GM18867 (cell line): ENCODE data around the gene KRTAP16-1.

ENCODE experiments used
- ATAC-seq: cut with Tn5 transposase; IDR thresholded peaks from one replicate; pipeline ENCODE4 v1.9.1; 2021; ENCODE audit warnings: mild to moderate bottlenecking, moderate library complexity; ENCODE audit not compliant: unreplicated experiment

Gene KRTAP16-1

DNA sequence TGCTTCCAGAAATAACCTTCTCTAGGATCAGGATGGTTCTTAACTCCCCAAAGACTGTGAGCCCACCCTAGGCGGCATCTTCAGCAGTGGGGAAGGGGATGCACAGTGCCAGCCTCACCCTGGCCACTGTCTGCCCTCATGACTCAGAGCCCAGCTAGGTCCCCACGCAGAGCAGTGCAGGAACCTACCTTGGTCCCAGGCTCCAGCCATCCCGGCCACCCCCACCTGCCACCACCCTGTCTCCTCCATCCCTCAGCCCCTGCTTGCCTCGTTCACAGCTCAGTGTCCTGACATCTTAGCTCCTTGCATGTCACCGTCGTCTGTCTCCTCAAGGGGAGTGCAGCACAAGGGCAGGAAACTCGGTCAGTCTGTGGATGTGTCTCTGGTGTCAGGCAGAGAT is 22.5 kb upstream of the KRTAP16-1 start:
- no peak for ATAC-seq

DNA sequence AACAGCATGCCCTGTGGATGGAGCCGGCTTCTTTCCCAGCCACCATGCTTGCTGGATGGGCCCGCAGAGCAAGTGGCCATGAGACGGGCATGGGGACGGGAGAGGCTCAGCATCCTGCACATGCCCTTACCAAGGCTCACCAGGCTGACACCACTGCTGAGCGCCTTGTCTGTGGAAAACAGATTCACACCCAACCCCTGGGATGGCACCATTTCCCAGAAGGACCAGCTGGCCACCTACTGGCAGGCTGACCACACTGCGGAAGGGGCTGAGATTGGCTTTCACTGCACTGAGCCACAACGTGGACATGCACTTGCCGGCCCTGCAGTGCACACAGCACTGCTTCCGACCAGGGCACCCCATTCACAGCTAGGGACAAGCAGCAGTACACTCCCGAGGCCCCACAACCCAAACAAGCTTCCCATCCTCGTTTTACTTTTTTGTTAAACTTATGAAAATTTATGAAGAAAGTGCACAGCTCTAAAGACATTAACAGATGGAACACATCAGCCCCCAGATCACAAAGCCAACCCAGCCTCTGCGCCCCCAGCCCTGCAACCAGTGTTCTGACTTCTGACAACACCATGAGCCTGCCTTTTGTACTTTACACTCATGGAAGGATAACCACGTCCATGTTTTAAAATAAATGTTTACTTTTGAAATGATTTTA is 20.3 kb upstream of the KRTAP16-1 start:
- ATAC-seq = no peak

DNA sequence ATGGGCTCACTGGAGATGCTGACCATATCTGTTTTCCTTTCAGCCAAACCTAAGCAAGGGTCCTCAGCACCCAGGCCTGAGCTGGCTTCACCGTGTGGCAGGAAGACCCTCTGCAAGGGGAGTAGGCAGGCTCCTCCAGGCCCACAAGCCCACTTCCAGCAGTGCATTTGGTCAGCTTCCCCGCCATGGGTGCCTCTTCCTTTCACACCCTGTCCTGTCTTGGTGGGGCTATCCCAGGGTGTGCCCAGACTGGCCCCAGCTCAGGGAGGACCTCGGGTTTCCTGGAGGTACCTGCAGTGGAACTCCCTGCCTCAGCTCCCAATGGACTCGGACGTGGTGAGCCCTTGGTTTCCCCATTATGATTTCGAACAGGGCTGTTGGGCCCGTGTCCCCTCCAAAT is 19.1 kb upstream of the KRTAP16-1 start:
- no peak for ATAC-seq

DNA sequence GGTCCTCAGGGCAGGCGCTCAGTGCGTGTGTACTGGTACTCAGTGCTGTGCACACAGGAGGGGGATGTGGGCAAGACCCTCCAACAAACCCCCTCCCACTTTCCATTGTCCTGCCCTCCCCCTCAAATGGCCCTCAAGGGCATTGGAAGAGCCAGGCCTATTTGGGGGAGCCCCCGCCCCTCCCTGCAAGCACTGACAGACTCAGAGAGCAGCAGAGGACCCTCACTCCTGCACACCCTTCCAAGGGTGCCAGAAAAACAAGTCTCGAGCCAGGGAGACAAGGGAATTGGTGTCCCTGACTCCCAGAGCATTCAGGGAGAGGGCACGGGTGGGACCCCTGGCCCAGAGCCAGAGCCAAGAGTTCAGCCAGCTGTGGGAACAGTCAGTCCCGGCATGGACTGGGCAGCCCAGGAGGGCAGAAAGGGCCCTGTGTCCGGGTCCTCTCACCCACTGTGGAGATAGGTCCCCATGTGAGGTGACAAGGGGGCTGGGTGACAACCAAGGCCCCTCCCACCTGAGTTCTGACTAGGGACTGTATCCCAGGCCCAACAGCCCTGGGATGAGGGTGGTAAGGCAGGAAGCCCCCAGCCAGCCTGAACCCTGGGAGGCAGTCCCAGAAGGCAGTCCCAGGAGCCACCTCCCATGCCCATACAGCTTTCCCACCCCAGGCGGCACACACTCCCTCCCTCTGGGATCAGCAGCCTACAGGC is 18.5 kb upstream of the KRTAP16-1 start:
- no peak for ATAC-seq

DNA sequence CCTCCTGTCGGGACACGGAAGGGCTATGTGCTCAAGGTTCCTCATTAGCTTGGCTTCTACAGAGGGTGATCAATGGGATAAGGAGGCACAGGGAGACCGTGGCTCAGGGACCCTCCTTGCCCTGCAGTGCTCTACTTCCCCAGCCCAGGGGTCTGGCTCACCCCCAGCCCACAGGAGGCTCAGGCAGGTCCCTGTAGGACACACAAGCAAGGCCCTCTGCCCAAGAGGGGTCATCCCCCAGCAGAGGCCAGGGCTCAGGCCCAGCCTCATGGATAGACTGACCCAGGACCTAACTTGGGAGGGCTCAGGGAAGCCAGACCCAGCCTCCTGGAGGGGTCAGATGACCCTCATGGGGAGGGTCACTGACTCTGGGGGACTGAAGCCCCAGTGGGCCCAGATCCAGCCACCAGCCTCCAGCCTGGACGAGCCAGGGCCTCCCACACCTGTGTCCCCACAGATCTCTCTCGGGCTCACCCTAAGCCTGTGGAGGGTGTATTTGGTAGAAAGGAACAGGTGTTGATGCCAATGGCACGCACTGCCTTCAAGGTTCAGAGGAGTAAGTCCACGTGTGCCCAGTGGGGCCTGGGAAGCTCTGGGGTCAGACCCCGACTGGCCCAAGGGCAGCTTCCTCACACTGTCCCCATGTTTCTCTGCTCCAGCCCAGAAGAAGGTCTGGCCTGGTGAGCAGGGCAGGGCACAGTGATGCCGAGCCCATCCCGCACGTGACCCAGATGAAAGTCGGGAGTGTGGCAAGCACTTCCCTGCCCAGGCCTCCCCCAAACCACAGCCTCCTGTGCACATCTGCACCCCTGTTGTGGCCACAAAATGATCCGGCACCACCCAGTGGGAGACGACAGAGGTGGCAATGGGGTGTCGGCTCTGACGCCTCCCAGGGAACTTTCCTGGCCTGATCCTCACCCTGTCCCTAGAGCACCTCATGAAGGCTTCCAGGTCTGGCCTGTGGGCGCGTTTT is 17.4 kb upstream of the KRTAP16-1 start:
- no peak for ATAC-seq

DNA sequence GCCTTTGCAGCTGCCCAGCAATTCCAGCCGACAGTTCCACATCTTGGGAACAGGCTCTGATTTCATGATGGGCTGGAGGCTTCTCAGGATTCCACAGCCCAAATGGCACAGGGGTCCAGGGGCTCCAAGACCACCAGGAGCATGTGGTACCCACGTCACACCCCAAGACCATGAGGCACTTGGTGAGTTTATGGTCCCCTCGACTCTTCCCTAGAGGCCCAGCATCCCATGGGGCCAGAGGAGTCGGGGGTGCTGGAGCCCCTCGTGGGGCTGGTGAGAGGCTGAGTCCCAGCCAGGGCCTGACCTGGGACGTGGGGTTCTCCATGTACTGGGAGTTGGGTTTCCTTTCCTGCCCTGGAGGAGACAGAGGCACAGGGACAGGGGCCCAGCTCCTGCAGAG is 16.5 kb upstream of the KRTAP16-1 start:
- ATAC-seq = no peak

DNA sequence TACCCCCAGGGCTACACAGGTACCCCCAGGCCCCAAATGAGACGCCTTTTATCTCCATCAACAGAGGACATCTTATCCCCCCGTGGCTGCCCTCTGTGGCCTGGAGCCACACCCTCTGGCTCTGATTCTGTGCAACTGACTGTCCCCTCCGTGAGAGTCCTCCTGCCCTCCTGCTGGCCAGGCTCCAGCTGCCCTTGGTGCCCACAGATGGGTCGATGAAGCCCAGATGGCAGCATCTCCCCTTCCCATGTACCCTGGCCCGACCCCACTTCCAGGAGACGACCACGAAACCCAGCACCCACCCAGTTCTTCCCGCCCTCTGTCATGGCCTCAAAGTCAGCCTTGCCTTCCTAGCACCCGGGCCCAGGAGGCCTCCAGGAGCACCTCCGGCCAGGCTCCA is 16.0 kb upstream of the KRTAP16-1 start:
- ATAC-seq = no peak

DNA sequence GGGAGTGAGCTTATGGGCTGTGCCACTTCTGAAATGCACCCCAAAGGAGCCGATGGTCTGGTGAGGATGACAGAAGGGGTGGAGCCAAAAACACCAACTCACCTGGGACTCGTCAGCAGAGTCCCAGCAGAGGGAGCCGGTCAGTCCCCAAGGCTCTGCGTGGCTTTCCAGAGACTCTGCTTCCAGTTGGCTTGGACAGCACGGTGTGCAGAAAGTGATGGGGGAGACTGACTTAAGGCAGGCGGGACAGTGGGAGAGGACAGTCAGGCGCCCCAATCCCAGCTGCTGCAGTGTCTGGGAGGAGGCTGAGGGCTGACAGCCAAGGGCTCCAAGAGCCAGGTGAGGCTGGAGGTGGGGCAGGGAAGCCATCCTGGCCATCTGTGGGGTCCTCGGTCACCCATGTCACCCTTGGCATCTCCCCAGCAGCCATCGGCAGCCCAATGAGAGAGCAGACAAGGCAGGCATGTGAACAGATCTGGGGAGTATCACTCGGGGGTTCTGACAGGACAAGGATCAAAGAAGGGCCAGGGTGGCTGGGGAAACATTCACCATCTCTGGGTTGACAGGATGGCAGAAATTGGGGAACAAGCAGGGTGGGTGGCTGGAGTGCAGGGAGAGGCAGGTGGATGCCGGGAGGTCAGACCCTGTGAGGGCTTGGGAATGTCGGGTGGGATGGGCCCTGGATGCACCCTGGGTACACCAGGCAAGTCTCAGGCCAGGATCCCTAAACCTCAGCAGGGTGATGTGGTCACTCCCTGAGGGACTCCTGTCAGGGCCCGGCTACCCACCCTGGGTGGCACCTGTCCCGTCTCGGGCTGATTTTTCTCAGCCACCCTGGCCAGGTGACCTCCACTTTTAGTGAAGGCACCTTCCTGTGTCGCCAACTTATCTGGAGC is 15.3 kb upstream of the KRTAP16-1 start:
- no peak for ATAC-seq

DNA sequence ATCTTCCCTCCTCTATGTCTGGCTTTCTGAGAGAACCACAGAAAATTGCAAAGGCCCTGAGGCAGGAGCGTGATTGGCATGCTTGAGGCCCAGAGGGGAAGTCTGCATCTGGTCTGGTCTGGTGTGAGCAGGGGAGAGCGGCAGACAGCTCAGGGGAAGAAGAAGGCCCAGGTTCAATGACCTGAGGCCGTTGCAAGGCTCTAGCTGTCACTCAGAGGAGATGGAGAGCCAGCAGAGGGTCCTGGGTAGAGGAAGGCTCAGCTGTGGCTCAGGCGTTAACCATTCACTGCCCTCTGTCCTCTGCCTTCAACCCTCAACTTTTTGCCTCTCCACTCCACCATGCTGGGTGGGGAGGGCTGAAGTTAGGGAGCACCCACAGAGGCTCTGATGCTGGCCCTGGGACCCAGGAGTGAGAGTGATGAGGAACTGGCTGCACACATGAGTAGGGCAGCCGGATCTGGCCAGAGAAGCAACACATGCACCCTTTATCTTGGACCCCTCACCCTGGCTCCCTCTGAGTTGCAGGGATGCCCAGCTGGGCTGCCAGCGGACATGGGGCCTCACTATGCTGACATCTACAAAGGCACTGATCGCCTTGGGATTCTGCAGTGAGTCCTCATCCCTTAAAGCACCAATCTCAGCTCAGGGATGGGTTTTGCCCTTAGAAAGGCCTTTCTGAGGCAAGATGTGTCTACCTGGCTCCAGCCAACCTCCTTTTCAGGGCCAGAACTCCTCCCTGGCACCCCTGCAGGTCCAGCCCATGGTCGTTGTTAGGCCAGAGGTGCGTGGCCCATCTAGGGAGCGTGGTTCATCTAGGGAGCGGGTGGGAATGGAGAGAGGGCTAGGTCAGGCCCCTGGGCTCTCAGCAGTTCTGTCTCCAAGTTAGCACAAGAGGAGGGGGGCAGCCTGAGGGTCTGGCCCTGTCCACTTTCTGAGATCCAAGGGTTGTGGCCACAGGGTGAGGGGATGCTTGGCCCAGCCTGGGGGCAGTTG is 14.1 kb upstream of the KRTAP16-1 start:
- ATAC-seq = no peak

DNA sequence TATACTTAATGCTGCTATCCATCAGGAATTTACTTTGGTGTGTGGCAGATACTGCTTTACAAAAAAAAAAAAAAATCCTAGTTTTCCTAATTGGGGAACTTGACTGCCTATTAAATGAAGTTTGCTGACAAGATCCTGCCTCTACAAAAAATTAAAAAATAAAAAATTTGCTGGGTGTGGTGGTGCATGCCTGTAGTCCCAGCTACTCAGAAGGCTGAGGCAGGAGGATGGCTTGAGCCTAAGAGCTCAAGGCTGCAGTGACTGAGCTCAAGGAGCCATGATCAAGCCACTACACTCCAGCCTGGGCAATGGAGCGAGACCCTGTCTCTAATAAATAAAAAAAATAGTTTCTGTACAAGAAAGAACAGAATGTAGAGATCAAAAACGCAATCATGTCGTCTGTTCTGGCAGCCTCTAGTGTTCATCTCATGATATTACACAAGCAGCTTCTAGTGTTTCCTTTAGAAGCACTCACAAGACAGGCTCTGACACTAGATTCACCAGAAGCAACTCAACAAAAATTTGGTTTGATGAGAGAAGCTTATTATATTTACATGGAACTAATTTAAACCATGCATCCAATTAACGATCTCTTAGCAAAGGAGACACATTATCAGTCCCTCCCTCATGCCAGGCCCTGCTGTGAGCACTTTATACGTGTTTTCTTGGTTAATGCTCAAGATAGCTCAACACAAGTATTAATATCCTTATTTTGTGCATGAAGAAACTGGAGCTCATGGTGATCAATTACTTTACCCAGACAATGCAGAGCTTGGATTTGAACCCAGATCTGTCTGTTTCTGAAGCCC is 13.2 kb upstream of the KRTAP16-1 start:
- no peak for ATAC-seq

DNA sequence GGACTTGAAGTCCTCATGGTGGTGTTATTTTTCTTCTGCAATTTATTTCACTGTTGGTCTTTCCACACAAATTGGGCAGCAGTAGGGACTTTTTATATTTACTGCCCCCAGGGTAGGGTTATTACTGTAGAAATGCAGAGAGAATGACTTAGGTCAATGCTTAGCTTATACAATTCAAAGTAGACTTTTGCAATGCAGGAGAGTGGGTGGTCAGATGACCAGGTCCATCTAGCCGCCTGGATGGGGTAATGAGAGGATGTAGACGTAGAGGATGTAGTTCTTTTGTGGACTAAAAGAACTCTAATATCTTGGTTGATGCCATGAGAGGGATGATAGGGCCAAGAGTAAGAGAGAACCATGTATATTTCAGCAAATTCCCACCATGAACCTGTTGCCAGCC is 9.1 kb upstream of the KRTAP16-1 start:
- ATAC-seq = no peak

DNA sequence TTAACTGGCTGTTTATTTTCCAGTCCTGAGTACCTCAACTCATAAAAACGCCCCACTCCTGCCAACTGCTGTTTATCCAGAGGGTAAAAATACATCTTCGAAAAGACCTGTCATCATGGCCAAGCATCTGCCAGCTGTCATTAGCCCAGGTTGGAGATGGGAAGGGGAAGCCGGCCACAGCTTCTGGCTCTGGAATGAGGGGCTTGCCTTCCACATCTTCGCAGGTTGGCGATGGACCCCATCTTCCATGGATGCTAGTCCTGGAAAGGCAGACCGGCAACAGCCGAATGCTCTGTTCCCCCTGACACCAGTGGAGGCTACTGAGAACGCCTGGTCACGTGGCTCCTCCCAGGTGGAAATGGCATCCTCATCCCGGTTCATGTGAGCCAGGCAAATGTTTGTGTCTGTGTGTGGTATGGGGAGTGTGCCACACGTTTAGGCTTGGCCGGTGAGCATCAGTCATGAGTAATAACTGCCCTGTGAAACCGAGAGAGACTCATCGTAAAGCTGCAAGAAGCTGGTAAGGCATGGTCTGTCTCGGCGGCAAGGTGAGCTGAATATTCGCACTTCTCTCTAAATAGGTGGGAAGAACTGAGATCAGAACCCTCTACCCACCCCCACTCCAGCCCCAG is 6.8 kb upstream of the KRTAP16-1 start:
- no peak for ATAC-seq

DNA sequence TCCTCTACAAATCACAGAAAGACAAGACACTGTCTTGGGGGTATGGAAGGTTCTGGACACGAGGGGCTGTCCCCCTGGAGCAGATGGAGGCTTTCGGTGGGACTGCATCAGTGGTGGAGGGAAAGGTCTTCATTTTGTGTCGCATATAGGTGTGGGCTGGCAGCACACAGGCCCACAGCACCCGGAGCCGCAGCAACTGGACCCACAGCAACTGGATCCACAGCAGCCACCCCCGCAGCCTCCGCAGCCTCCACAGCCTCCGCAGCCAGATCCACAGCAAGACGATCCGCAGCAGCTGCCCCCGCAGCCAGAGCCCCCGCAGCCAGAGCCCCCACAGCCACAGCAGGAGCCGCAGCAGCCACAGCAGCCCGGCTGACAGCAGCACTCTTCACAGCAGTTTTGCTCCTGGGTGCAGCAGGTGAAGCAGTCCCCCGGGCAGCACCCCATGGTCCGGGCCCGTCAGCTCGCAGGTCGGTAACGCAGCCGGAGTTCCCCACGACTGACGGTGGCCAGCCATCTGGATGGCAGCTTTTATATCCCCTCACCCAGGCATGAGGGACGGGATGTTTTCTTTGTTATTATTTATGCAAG is 6.2 kb upstream of the KRTAP16-1 start, which contains the start of gene KRTAP17-1:
Gene KRTAP17-1, minus strand, starts transcription at position 507 of the 591 bp plus-strand sequence. Its CDS starts 60 bp downstream, at position 447.
- no peak for ATAC-seq

DNA sequence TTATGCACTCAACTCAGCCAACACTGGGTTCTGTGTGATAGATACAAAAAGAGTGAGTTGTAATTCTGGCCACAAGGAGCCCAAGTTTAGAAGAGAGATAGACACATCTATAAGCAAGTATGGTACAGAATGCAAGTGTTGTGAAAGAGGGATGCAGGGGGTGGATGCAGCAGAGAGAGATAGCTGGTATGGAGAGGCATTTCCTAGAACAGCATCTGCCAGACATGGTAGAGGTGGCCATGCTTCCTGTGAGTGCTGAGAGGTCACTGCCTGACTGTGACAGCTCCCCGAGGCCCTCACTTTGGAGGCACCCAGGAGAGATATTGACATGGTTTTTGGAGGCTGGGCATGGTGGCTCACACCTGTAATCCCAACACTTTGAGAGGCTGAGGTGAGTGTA is 2.0 kb upstream of the KRTAP16-1 start:
- ATAC-seq = no peak

DNA sequence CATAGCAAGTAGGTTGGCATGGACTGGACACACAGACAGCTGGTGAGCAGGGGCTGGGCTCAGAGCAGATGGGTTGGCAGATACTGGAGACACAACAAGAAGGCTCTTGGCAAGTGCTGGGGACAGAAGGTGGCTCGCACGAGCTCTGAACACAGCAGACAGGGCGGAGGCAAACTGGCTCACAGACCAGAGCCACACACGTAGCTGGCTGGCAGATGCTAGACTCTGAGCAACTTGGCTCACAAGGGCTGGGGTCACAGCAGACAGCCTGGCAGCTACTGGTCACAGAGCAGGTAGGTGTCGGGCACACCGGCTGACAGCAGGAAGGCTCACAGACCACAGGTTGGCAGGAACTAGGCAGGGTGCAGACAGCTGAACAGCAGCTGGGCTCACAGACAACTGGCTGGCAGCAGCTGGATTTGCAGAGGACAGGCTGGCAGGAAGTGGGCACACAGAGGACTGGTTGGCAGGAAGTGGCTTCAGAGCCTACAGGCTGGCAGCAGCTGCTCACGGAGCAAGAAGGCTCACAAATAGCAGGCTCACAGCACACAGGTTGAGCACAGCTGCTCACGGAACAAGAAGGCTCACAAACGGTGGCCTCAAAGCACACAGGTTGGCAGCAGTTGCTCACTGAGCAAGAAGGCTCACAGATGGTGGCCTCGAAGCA is 725 bp downstream of the KRTAP16-1 start:
- ATAC-seq = peak; percentile 65

DNA sequence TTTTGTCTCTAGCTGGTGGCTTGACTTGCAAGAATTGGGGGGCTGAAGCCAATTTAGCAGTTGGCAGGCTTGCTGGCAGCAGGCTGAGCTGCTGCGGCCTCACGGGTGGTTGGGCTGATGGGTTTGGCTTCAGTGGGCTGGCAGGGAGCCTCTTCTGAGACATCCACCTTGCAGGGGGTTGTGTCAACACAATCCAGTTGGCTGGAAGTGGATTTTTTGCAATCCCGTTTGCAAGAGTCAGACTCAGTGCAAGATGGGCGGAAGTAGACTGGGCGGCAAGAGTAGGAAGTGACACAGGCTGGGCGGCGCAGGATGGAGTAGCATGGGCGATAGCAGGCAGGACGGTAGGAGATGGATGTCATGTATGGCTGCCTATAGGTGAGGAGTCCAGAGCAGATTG is 1.5 kb downstream of the KRTAP16-1 start:
- ATAC-seq = no peak

DNA sequence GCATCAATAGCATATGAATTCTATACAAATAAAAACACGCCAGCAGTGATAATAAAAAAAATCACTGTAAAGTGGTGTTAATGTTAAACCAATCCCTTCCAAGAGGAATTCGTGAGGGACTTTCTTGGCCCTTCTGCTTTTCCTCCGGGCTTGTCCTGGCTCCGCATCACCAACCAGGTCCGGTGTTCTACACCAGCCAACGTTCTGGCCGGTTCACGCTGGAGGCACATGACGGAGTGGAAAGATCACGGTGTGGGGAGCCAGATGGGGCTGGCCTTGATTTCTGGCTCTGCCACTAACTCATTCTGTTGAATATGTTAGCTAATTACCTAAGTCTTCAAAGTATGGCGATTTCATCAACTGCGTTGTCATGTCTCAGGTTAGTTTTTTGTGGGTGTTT is 5.0 kb downstream of the KRTAP16-1 start:
- ATAC-seq = no peak
